Measurements from ENCODE around the gene SCN4A.
"Not testable (repeated sequence)": the region's sequence is repeated elsewhere in the genome, so short reads cannot be mapped to it uniquely, and the experiment has no call there.

The SCN4A gene

GRCh38 chr17:63984651-63985386 lies 12.1 kb upstream of the SCN4A start:
- DNase-seq (ENCODE audit: low read depth): peak; percentile 79

DNA sequence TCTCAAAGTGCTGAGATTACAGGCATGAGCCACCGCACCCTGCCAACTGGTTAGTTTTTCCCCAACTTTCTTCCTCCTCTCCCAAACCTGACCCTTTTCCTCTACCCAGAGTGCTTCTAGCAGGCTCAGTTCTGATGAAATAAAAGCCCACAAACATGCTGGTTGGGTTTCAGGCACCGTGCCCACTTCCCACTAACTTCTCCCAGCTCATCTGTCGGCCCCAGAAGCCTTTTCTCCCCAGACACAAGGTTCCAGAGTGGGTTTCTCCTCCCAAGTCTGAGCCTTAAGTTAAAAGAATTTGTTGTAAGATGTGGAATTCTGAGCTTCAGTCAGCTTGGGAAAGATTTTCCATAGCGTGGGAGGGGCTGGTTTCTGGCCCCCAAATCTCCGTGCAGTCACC lies 11.5 kb upstream of the SCN4A start:
- DNase-seq (ENCODE audit: low read depth): no peak

- no peak for DNase-seq (ENCODE audit: low read depth)
Observed at GRCh38 chr17:63983320-63983719, 10.6 kb upstream of the SCN4A start.

DNA sequence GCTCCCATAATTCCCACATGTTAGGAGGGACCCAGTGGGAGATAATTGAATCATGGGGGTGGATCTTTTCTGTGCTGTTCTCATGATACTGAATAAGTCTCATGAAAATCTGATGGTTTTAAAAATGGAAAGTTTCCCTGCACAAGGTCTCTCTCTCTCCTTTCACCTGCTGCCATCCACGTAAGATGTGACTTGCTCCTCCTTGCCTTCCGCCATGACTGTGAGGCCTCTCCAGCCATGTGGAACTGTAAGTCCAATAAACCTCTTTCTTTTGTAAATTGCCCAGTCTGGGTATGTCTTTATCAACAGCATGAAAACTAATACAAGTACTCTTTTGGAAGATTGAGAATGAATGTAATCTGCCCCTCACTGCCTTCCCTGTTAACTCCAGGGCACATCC lies 9.9 kb upstream of the SCN4A start:
- not testable (repeated sequence) for DNase-seq (ENCODE audit: low read depth)

DNA sequence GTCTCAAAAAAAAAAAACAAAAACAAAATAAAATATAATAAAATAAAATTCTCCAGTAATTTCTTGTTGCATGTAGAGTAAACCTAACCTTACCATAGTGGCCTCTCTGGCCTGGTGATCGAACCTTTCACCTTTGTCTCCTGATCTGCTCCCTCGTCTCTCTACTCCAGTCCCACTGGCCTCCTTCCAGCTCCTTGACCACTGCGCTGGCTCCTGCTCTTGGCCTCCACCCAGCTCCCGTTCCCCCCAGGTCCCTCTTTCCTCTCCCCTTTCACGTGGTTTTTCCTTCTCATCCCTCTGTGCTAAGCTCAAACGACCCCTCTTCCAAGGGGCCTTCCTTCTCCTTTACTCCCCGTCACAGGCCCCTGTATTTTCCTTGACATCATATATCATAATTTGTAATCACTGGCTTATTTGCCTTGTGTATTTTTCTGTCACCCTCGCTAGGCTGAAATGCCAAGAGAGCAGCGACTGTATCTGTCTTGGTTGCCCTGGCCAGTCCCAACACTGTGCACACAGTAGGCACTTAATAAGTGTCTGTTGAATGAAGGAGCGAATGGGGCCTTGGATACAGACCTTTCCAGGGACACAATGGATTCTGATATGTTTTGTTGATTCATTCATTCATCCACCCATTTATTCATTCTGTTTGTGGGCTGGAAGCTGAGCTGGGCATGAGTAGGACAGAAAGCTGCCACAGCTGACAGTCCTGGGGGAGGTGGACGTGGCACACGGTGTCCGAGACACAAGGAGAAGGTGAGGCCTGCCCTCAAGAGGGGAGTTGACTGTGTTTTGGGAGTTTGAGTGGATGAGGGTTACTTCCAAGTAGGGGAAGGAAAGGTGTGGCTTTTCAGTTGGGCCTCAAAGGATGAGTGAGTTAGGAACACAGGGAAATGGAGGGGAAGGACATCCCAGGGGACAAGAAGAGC lies 5.8 kb upstream of the SCN4A start:
- no peak for DNase-seq (ENCODE audit: low read depth)

GRCh38 chr17:63976702-63977101 lies 4.0 kb upstream of the SCN4A start:
- no peak for DNase-seq (ENCODE audit: low read depth)

DNA sequence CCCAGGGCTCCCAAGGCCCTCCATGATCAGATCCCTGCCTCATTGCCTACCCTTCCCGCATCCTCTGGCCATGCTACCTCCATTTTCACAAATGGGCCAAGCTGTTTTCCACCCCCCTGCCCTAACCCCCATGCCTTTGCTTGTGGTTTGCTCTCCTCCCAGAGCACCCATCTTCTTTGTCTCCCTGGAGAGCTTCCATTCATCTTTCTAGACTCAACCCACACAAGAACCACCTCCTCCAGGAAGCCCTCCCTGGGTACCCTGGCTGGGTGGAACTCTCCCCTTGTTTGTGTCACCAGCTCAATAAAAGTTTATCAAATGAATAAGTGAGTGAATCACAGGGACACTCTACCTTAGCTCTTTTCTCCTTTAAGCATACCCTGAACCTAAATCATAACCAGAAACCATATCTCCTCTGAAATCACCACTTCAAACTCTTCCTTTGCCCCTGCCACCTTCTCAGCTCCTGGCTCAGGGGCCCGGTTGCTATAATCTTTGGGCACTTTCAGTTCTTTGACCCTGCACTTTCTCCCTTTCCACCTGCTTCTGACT lies 2.9 kb upstream of the SCN4A start:
- DNase-seq (ENCODE audit: low read depth): no peak

GRCh38 chr17:63974594-63975192 lies 2.0 kb upstream of the SCN4A start:
- DNase-seq (ENCODE audit: low read depth): no peak

DNA sequence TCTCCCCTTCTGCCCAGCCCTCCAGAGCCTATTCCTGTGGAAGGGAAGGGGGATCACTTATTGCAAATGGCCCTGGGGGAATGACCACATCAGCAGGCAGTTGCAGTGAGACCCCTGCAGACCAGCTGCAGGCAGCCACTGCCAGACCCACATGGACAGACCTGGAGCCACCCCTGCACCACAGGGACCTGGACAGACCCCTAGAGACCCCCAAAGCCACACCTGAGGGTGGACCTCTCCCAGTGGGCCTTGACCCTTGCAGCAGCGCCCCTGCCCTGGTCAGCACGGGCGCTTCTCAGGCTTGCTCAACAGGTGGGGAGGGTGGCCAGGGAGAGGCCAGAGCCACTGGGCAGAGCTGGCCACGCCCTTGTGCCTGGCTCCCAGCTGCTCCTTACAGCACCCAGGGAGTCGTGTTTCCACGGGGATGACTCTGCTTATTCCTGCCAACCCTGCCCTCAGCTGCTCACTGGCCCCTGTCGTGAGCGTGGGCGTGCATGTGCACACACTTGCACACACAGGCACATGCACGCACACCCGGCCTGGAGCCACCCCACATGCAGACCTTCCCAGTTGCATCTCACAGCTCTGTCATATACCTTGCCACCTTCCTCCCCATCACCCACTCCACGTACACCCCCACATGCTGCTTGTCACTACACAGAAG lies 1.3 kb upstream of the SCN4A start:
- DNase-seq (ENCODE audit: low read depth): no peak

GRCh38 chr17:63973247-63973646 lies 529 bp upstream of the SCN4A start:
- no peak for DNase-seq (ENCODE audit: low read depth)

DNA sequence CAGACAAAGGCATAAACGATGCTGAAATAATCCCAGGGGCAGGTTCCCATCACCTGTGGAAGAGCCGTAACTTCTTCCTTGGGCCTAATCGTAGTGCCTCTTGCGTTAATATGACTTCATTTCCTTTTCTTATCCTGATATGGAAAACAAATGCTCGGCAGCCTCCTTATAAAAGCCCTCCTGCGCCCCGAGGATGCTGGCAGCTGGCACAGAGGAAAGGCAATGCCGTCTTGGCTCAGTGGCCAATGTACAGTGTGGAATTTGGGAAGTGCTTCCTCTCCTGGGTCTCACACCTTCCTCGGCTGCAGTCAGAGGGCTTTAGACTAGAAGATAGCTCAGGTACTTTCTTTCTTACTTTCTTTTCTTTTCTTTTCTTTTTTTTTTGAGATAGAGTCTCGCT lies 3.4 kb downstream of the SCN4A start:
- DNase-seq (ENCODE audit: low read depth): no peak

DNA sequence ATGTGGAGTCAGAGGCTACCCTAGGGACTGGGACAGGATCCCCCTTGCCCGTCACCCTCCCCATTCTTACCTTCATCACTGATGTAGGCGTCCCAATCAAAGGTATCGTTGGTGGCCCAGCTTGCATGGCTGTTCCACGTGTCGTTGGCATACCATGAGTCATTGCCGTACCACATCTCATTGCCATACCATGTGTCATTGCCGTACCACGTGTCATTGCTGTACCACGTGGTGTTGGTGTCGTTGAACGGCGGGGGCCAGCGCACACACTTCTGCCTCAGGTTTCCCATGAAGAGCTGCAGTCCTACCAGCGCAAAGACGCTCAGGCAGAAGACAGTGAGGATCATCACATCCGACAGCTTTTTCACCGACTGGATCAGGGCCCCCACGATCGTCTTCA lies 4.8 kb downstream of the SCN4A start:
- DNase-seq (ENCODE audit: low read depth): no peak

GRCh38 chr17:63966646-63967264 lies 6.0 kb downstream of the SCN4A start:
- DNase-seq (ENCODE audit: low read depth): no peak

DNA sequence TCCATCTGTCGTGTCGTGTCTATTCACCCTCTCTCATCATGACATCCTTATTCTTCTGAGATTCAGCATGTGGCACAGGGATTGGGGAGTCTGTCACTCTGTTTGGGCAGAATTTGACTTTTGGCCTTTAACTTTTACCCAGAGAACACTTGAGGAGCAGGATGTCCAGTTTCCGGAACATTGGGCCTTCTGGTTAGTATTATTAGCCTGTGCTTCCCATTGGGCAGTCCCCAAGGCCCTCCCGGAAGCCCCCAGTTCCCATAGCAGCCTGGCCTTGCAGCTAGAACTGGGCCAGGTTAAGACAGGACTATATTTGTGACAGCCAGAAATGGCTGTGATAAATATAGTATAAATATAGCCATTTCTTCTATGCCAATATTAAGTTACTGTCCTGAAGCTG lies 9.6 kb downstream of the SCN4A start:
- no peak for DNase-seq (ENCODE audit: low read depth)

DNA sequence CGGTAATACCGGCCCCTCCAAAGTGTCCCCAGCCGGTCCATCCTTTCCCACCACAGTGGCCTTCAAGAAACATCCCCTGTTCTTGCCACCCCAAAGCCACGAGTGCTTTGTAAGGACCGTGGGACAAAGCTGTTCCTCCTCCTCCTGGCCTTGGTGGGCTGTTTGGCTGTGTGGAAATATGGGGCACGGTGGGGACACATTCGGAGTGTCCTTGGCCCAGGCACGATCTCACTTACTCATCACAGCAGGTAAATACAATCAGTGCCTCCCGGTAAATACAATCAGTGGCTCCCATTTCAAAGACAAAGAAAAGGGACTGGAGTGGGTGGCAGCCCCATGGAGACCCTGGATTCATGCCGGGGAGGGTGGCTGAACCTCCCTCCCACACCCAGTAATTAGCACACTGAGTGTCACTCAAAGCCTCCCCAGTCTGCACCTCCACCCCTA lies 10.4 kb downstream of the SCN4A start:
- no peak for DNase-seq (ENCODE audit: low read depth)

GRCh38 chr17:63961355-63962212 lies 11.1 kb downstream of the SCN4A start:
- no peak for DNase-seq (ENCODE audit: low read depth)

DNA sequence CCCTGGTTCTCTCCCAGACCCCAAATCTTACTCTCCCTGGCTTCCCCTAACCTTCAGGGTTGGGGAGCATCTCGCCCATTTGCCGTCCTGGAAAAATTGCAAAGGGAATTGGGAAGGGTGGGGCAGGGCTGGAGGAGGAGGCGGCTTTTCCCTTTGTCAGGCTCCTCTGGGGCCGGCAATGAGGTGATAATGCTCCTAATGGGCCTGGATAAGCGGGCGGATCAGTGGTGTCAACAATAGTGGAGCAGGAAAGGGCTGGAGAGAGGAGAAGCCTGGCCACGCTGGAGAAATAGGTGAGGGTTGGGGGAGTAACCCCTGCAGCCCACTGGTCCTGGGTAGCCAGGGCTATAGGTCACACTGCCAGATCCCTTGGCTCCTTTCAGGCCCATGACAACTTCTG lies 12.3 kb downstream of the SCN4A start:
- no peak for DNase-seq (ENCODE audit: low read depth)

DNA sequence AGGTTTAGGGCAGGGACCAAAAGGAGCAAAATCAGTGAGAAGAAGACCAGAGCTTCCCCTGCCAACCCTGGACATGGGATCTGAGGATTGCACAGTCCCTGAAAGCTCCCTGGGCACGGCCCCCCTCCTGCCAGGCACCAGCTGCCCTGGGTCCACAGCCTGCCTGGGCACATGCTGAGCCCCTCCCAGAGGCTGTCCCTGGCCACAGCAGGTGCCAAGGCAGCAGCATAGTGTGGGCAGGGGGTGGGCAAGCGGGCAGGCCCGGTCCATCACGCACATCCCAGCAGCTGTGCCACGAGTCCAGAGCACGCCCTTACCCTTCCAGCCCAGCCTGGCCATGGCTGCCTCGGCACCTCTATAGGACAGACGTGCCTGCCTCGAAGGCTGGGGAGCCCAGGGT lies 12.7 kb downstream of the SCN4A start:
- DNase-seq (ENCODE audit: low read depth): no peak

DNA sequence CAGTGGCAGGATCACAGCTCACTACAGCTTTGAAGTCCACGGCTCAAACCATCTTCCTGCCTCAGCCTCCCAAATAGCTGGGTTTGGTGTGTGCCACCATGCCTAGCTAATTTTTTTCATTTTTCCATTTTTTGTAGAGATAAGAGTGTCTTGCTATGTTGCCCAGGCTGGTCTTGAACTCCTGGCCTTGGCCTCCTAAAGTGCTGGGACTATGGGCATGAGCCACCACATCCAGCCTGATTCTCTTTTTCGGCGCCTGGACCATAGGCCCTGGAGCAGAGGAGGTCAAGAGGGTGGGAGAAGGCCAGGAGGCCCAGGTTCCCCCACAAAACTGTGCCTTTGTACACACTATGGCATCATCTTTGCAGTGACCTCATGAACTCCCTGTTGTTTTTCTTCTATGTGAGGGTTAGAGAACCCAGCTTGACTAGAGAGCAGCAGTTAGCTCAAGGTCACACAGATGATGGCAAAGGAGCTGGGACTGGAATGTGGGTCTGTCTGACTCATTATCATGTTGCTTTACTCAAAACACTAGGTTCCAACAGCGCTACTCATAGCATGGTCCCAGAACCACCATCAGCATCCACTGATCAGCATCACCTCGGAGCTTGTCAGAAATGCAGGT lies 16.3 kb downstream of the SCN4A start:
- DNase-seq (ENCODE audit: low read depth): no peak

DNA sequence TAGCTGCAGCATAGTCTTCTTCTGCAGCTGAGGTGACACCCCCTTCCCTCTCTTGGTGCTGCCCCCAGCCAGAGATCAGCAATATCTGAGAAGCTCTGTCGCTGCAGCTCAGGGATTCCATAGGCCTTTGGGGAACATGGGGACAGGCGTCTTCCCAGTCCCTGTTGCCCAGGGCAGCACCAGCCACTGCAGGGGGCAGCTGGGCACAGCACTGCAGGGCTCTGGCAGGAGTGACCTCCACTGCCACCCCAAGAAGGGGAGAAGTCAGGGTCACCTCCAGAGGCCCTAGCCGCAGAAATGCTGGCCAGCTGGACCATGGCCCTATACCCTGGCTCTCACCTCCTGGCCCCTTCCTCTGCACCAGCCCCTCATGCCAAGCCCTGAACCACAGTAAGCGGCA lies 16.9 kb downstream of the SCN4A start:
- DNase-seq (ENCODE audit: low read depth): no peak

All from GM04504 (cell line).